HT-29 (cell line): ENCODE data around the gene AANAT. TPM values are rescaled to one million over a fixed set of nuclear protein-coding genes. Genes with fewer than 3 reads are reported as not detected.
A peak's percentile ranks its signal among the peaks of the same experiment; 100 is the strongest.
"Not testable (repeated sequence)": the region's sequence is repeated elsewhere in the genome, so short reads cannot be mapped to it uniquely, and the experiment has no call there.

ENCODE experiments used
- DNase-seq: peaks from one replicate; pipeline ENCODE4 v3.0.0-alpha.2; 2015; ENCODE audit warnings: low spot score
- total RNA-seq: library from RNA; depleted of rRNA; stranded (reverse); fragments of >200 nt; shearing (Covaris generic); gene quantifications from 2 replicates; pipeline ENCODE4 v1.2.3, GENCODE V29; 2014; rRNA removed

The AANAT gene
- total RNA-seq, 1 experiment from 2014 or later: not detected

DNA sequence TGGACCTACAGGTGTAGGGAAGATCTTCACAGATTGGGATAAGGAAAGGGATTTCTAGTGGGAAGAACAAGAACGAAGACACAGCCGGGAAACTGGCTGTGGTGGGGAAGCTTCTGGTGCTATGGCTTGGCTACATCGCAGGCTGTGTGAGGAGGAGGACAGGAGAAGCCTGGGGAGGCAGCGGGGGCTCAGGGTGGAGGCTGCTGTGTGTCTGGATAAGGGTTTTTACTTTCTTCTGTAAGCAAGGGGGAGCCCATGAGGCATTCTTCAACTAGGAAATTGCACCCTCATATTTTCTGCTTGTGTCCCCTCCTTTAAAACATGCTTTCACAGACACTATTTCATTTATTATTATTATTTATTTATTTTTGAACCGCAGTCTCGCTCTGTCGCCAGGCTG, 36.7 kb downstream of the AANAT start:
- DNase-seq: no peak

DNA sequence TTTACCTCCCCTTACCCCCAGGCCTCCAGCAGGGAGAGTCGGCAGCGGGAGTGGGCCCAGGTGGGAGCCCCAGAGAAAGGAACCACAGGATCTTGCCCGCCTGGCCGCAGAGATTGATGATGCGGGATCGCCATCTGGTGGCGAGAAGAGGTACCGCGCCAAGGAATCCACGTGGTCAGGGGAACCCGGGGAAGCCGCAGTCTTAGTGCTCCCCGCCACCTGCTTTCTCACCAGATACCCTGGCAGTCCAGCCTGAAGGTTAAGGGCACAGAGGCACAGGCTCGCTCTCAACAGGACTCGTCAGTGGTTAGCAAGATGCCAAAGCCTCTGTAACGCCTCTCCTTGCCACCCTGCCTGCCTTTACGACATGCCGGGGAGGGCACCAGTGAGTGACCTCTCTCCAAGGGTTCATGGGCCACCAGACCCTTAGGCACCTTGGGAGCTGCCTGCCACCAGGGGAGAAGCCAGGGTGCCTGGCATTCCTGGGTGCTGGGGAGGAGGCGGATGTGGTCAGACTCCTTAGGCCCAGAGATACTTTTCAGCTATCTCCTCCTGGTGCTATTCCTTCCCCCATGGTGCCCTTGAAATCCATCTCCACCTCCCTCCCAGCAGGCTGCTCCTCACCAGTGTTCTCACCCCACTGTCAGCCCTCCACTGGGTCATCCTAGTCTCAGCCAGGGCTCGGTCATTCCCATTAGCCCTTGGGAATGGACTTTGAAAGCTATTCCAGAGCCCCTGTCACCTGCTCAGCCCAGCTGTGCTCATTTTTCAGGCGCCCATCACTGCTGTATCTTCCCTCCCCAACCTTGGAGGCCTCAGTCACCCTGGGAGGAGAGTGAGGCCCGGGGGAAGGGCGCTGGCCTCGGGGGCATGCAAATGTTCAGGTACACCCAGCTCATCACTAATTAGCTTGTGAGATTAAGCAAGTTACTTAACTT, 39.3 kb downstream of the AANAT start:
- peak; percentile 87 for DNase-seq

DNA sequence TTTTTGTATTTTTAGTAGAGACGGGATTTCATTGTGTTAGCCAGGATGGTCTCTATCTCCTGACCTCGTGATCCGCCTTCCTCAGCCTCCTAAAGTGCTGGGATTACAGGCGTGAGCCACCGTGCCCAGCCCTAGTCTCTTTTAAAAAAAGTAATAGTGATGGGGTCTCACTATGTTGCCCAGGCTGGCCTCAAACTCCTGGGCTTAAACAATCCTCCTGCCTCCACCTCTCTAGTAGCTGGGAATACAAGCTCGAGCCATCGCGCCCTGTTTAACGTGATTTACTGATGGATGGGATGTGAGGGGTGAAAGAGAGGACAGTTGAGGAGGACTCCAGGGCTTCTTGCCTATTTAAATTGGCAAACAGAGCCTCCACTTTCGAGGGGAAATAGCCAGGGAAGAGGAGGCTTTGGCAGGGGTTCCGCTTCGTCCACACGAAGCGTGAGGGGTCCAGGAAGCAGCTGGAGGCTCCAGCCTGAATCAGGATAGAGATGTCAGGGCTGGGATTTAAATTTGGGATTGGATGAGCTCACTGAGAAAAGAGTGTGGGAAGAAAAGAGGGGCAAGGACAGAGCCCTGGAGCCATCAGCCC, 41.2 kb downstream of the AANAT start:
- not testable (repeated sequence) for DNase-seq

DNA sequence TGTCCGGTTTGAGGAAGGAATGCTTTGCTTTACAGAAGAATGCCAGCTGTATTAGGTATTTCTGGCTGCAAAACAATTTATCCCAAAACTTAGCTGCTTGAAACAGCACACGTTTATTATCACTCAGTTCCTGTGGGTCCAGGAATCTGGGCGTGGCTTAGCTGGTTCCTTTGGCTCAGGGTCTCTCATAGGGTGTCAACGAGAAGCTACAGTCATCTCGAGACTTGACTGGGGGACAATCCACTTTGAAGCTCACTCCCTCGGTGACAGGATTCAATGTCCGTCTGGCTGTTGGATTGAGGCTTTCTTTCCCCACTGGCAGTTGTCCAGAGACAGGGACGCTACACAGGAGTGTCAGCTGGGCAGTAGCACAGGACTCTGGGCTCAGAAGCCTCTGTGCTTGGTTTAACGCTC, 43.4 kb downstream of the AANAT start:
- DNase-seq: no peak

DNA sequence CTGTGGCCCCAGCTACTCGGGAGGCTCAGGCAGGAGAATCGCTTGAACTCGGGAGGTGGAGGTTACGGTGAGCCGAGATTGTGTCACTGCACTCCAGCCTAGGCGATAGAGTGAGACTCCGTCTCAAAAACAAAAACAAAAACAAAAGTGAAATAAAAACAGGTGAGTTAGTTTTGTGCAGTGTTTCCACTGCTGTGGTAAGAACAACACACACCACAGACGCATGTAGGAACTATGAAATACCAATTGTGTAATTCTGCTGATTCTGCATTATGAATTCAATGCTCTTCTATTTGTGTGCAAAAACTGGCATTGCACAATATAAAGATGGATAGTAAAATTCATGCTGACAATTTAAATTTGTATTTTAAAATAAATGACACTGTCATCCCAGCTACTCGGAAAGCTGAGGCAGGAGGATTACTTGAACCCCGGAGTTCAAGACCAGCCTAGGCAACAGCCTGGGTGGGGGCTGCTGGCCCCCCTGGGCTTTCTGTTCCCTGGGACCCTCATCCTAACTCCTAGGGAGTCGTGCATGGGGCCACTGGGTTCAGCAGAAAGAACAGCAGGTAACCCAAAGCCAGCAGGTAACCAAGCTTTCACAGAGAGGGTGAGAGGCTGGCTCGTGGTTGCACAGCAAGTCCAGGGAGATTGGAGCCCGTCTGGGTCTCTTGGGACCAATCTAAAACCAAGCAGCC, 44.4 kb downstream of the AANAT start:
- DNase-seq: no peak

DNA sequence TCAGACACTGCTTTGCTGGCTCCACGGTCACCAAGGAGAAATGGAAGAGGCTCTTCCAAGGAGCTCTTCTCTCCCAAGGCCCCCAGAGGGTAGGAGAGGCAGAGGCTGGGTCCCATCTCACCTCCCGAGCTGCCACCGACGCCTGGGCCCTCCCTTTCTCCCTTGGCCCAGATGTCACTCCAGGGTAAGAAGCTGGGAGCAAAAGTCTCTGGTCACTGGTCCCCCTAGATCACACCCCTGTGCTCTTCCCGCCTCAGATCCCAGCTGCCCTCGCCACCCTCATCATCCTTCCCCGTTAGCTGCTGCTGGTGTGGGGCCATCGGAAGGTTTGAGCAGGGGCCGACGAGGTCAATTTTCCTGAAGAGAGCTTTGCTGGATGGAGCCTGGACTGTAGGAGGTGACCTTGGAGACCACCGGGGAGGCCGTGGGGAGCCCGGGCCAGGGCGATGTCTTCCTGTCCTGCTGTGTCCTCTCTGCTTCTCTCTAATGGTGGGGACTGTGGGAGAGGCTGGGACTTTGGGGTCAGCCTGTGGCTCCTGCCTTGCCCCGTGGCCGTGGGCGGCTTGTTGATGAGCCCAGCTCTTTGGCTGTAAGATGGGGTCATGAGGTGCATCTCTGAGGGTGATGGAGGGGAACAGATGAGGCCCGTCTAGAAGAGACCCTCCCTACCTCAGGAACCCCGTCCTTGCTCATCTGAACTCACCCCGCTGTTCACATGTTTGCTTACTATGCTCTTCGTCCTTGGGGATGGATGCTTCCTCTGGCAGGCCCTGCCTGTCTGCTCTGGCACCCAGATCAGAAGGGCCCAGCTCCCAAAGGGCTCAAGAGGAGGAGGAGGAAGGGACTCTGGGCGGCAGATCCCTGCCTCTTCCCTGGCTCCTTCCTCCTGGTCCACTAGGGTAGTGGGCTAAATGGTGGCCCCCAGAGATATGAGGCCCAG, 45.2 kb downstream of the AANAT start:
- DNase-seq: no peak

DNA sequence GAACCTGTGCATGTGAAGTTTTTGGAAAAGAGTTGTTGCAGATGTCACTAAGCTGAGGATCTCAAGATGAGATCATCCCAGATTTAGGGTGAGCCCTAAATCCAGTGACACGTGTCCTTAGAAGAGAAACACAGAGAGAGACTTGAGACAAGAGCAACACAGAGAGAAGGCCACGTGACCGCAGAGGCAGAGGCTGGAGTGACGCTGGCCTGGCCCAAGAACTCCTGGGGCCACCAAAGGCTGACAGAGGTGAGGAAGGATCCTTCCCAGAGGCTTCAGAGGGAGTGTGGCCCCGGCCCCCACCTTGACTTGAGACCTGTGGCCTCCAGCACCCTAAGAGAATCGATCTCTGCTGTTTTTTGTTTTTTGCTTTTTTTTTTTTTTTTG, 45.9 kb downstream of the AANAT start:
- no peak for DNase-seq

DNA sequence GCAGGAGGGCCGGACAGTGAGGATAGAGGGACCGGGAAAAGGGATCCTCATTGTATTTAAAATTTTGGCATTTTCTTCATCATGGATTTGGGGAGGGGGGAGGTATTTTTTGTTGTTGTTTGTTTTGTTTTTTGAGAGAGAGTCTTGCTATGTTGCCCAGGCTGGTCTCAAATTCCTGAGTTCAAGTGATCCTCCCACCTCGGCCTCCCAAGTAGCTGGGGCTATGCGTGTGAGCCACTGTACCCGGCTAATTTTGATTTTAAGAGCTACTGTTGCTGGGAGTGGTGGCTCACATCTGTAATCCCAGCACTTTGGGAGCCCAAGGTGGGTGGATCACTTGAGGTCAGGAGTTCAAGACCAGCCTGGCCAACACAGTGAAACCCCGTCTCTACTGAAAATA, 47.0 kb downstream of the AANAT start:
- DNase-seq: not testable (repeated sequence)

DNA sequence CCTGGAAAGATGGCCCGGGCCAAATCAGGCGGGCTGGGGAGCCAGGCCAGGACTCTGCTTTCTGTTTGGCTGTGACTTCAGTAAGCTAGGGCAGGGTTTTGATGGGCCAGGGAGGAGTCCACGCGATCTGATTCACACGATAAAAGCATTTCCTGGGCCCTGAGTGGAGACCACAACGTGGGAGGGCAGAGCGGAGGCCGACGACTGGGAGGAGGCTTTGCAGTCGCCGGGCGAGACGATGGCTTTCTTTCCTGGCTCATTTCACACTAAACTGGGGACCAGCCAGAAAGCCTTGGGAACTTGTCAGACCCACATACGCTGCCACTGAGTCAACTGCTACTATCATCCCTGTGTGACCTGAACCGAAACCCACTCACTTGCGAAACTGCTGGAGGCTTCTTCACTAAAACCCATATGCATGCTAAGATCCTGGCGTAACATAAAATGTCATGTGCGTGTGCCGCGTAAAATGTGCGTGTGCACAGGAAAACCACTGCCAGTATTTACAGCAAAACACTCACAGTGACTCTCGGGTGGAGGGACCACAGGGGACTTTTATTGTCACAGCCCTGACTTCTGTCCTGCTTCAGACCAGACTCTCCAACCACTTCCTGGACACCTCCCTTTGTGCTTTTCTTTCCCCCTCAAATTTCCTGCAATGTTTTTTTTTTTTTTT, 48.0 kb downstream of the AANAT start:
- no peak for DNase-seq

DNA sequence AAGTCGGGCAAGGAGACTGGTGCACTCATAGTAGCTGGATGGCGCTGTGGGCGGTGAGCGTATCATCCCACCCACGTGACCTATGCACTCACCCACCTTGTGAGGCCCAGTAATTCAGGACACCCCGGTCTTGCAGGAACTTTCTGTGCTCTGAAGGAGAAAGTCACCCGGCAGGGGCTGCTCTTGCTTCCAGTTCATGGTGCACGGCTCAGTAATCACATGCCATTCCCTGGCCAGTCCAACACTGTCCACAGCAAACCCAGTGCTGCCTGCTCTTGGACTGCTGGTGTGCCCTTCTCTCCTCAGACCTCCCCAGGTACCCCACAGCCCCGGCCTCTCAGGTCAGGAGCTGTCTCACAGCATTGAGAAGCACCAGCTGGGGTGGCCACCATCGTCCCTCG, 50.2 kb downstream of the AANAT start:
- DNase-seq: no peak

DNA sequence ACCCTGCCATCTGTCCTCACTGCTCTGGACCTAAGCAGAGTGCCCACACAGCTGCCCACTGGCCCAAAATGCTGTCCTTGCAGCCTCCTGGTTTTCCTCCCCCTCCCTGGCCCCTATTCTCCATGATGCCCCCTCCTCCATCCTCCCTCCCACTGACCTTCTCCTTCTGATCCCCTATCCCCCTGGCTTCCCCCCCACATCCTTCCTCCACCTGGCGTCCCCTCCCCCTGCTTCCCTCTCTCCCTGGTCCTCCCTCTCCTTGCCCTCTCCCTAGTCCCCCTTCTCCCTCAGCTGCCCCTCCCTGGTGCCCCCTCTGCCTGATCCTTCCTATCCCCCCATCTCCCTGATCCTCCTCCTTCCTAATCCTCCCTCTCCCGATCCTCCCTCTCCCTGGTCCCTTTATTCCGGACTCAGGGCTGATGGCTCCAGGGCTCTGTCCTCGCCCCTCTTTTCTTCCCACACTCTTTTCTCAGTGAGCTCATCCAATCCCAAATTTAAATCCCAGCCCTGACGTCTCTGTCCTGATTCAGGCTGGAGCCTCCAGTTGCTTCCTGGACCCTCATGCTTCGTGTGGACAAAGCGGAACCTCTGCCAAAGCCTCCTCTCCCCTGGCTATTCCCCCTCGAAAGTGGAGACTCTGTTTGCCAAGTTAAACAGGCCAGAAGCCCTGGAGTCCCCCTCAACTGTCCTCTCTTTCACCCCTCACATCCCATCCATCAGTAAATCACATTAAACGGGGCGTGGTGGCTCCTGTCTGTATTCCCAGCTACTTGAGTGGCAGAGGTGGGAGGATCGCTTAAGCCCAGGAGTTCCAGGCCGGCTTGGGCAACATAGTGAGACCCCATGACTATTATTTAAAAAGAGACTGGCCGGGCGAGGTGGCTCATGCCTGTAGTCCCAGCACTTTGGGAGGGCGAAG, 51.9 kb downstream of the AANAT start:
- no peak for DNase-seq

Other genes with a start within 250 kb of the AANAT start
- 1.3 and 3.9 TPM in 2 replicates for gene RNF157, start 227.1 kb upstream of the AANAT start, total RNA-seq
- 63.7 and 72.5 TPM in 2 replicates for gene UBALD2, start 202.3 kb upstream of the AANAT start, total RNA-seq
- gene QRICH2, start 159.3 kb upstream of the AANAT start, total RNA-seq: 0.05 and 0.18 TPM in 2 replicates
- gene PRPSAP1, start 113.7 kb upstream of the AANAT start, total RNA-seq: 31.7 and 35.5 TPM in 2 replicates
- 2.7 and 4.4 TPM in 2 replicates for gene SPHK1, start 83.0 kb upstream of the AANAT start, total RNA-seq
- gene UBE2O, start 14.5 kb upstream of the AANAT start, total RNA-seq: 22.4 and 24.4 TPM in 2 replicates
- 42.0 and 46.5 TPM in 2 replicates for gene RHBDF2, start 33.8 kb downstream of the AANAT start, total RNA-seq
- not detected in 2 replicates for gene CYGB, start 70.1 kb downstream of the AANAT start, total RNA-seq
- gene PRCD, start 72.4 kb downstream of the AANAT start, total RNA-seq: not detected in 2 replicates
- gene ST6GALNAC2, start 118.3 kb downstream of the AANAT start, total RNA-seq: 1.0 and 2.6 TPM in 2 replicates
- gene ST6GALNAC1, start 176.2 kb downstream of the AANAT start, total RNA-seq: 5.3 and 9.6 TPM in 2 replicates
- gene MXRA7, start 243.4 kb downstream of the AANAT start, total RNA-seq: 0.23 and 0.99 TPM in 2 replicates